ENCODE results near the gene BCKDHB.

GRCh38 chr6:80340686-80341085 lies 234.2 kb downstream of the BCKDHB start:
- TF ChIP-seq CTCF (conservative IDR thresholded peaks at IDR 0.05; ENCODE audit: low read depth, low read length) (no peak), EZH2 (IDR thresholded peaks at IDR 0.05; ENCODE audit: borderline replicate concordance, low read depth, low read length, poor library complexity, severe bottlenecking) (no peak)
